ENCODE results near the gene C6orf47. TPM values are rescaled to one million over a fixed set of nuclear protein-coding genes. Genes with fewer than 3 reads are reported as not detected.

The C6orf47 gene
- total and polyA plus RNA-seq, 10 of the 15 experiments (the other 5 are each of a cell fraction or from before 2014, with no cell fraction given): 0.16 to 20.4 (median 17.3) TPM; not detected in 1

DNA sequence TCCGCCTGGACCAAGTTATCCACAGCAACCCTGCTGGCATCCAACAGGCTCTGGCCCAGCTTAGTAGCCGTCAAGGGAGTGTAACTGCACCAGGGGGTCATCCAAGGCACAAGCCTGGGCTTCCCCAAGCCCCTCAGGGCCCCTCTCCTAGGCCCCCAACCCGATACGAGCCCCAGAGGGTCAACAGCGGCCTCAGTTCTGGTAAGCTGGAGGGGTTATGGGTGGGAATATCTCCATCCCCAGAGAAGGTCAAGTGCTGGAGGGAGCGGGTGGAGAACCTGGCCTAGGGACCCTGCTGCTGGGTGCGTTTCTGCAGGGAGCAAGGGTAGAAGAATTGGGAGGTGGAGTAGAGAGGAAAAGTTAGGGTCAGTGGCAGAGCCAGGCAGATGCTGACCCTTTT lies 27.1 kb downstream of the C6orf47 start:
- DNase-seq (ENCODE audit: low read depth, low spot score) (no peak), ATAC-seq (no peak), FAIRE-seq (no peak)
- ChIA-PET CTCF (interaction anchor here (1.1 kb wide), 1 partner anchor 11 kb away, joined by 3 read pairs; no protein-coding TSS in a partner anchor), SMC1A (ENCODE audit: uncharacterized antibody, unreplicated experiment) (interaction anchor here (0.7 kb wide), 1 partner anchor 11 kb away, joined by 3 read pairs; no protein-coding TSS in a partner anchor), RAD21 (ENCODE audit: unreplicated experiment) (no interaction called here), POLR2A (no interaction called here)
- Histone ChIP-seq H3K79me2 (ENCODE audit: control insufficient read depth, insufficient read depth, low read length) (no peaks in the 10 kb centered on the region; the same call in 1 of the 2 replicates), H3K27ac (ENCODE audit: control insufficient read depth, insufficient read depth) (no peak overlapping the region), H2AFZ (ENCODE audit: control insufficient read depth, low read depth, low read length) (no peak overlapping the region), H3K36me3 (ENCODE audit: control insufficient read depth in 2 of 2, insufficient read depth in 2 of 2, low read length in 1 of 2) (peaks cover 57 to 58% of the 10 kb centered on the region in 2 experiments), H3K9ac (ENCODE audit: control insufficient read depth, insufficient read depth, low read length) (no peak overlapping the region), H3K27me3 (replicated peaks in 1 of 2; ENCODE audit: control insufficient read depth in 2 of 2, insufficient read depth in 2 of 2, low read length in 1 of 2) (no peaks in the 10 kb centered on the region), H3K4me1 (ENCODE audit: control insufficient read depth, insufficient read depth, low read length) (no peaks in the 10 kb centered on the region), H4K20me1 (ENCODE audit: control insufficient read depth, insufficient read depth) (no peaks in the 10 kb centered on the region), H3K9me3 (replicated peaks; ENCODE audit: control insufficient read depth, insufficient read depth, low read length) (no peaks in the 10 kb centered on the region), H3K4me2 (ENCODE audit: control insufficient read depth, insufficient read depth) (no peak overlapping the region), H3K4me3 (no peak overlapping the region)
- intact Hi-C loops (cut with micrococcal nuclease; ENCODE audit: unreplicated experiment) (no loop called here), in situ Hi-C loops (cut with MboI) (no loop called here)
- TF ChIP-seq POLR2A (IDR thresholded peaks at IDR 0.05; ENCODE audit: low read depth, low read length): peak; percentile 54
- TF ChIP-seq ZNF207 (IDR thresholded peaks at IDR 0.05; ENCODE audit: borderline replicate concordance): no peak
- no peak for TF ChIP-seq BCL3 (IDR thresholded peaks at IDR 0.05; ENCODE audit: borderline replicate concordance, insufficient read depth, low read depth, low read length, poor library complexity, severe bottlenecking)
- WGBS (ENCODE audit: insufficient coverage, insufficient replicate concordance, low lambda C conversion rate, missing lambda C conversion rate): 78% methylated on average over 7 of the region's 7 CpGs
- no TSS peak for BruUV-seq (replicated peaks)

DNA sequence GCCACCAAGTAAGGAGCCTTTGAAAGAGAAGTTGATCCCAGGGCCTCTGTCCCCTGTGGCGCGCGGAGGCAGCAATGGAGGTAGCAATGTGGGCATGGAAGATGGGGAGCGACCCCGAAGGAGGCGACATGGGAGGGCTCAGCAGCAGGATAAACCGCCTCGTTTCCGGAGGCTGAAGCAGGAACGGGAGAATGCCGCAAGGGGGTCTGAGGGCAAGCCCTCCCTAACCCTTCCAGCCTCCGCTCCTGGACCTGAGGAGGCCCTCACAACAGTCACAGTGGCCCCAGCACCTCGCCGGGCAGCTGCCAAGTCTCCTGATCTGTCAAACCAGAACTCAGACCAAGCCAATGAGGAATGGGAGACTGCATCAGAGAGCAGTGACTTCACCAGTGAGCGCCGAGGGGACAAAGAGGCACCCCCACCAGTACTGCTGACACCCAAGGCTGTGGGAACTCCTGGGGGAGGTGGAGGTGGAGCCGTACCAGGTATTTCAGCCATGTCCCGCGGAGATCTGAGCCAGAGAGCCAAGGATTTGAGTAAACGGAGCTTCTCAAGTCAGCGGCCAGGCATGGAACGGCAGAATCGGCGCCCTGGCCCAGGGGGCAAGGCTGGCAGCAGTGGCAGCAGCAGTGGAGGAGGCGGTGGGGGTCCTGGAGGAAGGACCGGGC lies 28.2 kb downstream of the C6orf47 start:
- FAIRE-seq (no peak), DNase-seq (ENCODE audit: low read depth, low spot score) (no peak), ATAC-seq (no peak)
- H3K4me3 ChIP-seq: no peak overlapping the region
- no peaks in the 10 kb centered on the region for H3K4me1 ChIP-seq (ENCODE audit: control insufficient read depth, insufficient read depth, low read length)
- ChIA-PET POLR2A (no interaction called here), SMC1A (ENCODE audit: uncharacterized antibody, unreplicated experiment) (interaction anchor here (0.7 kb wide), 1 partner anchor 10 kb away, joined by 3 read pairs; no protein-coding TSS in a partner anchor), CTCF (interaction anchor here (1.1 kb wide), 1 partner anchor 10 kb away, joined by 3 read pairs; no protein-coding TSS in a partner anchor), RAD21 (ENCODE audit: unreplicated experiment) (no interaction called here)
- TF ChIP-seq BRCA1 (IDR thresholded peaks at IDR 0.05; ENCODE audit: low read depth, low read length): no peak
- TF ChIP-seq, protein P1, sequence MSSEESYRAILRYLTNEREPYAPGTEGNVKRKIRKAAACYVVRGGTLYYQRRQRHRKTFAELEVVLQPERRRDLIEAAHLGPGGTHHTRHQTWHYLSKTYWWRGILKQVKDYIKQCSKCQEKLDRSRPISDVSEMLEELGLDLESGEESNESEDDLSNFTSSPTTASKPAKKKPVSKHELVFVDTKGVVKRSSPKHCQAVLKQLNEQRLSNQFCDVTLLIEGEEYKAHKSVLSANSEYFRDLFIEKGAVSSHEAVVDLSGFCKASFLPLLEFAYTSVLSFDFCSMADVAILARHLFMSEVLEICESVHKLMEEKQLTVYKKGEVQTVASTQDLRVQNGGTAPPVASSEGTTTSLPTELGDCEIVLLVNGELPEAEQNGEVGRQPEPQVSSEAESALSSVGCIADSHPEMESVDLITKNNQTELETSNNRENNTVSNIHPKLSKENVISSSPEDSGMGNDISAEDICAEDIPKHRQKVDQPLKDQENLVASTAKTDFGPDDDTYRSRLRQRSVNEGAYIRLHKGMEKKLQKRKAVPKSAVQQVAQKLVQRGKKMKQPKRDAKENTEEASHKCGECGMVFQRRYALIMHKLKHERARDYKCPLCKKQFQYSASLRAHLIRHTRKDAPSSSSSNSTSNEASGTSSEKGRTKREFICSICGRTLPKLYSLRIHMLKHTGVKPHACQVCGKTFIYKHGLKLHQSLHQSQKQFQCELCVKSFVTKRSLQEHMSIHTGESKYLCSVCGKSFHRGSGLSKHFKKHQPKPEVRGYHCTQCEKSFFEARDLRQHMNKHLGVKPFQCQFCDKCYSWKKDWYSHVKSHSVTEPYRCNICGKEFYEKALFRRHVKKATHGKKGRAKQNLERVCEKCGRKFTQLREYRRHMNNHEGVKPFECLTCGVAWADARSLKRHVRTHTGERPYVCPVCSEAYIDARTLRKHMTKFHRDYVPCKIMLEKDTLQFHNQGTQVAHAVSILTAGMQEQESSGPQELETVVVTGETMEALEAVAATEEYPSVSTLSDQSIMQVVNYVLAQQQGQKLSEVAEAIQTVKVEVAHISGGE (CRISPR knock-in tag; IDR thresholded peaks at IDR 0.05): no peak
- TF ChIP-seq POLR2AphosphoS5 (IDR thresholded peaks at IDR 0.05; ENCODE audit: low read length): peak; percentile 64; the same call in 1 of the 2 replicates
- peak; percentile 73 for TF ChIP-seq POLR2A (IDR thresholded peaks at IDR 0.05; ENCODE audit: low read depth, low read length)
- no peak for TF ChIP-seq TAF1 (IDR thresholded peaks at IDR 0.05; ENCODE audit: borderline replicate concordance, low read depth, low read length)
- TF ChIP-seq ZZZ3 (IDR thresholded peaks at IDR 0.05; ENCODE audit: control insufficient read depth, insufficient read length, low read depth): no peak
- no peaks in the 10 kb centered on the region; the same call in 1 of the 2 replicates for H3K79me2 ChIP-seq (ENCODE audit: control insufficient read depth, insufficient read depth, low read length)
- peaks cover 55 to 66% of the 10 kb centered on the region in 2 experiments for H3K36me3 ChIP-seq (ENCODE audit: control insufficient read depth in 2 of 2, insufficient read depth in 2 of 2, low read length in 1 of 2)
- H2AFZ ChIP-seq (ENCODE audit: control insufficient read depth, low read depth, low read length): no peak overlapping the region
- intact Hi-C loops (cut with micrococcal nuclease; ENCODE audit: unreplicated experiment) (no loop called here), in situ Hi-C loops (cut with MboI) (no loop called here)
- no peak overlapping the region for H3K4me2 ChIP-seq (ENCODE audit: control insufficient read depth, insufficient read depth)
- no peaks in the 10 kb centered on the region for H4K20me1 ChIP-seq (ENCODE audit: control insufficient read depth, insufficient read depth)
- no peak overlapping the region for H3K27ac ChIP-seq (ENCODE audit: control insufficient read depth, insufficient read depth)
- no TSS peak for BruUV-seq (replicated peaks)
- WGBS (ENCODE audit: insufficient coverage, insufficient replicate concordance, low lambda C conversion rate, missing lambda C conversion rate): 95% methylated on average over 26 of the region's 26 CpGs
- no peak overlapping the region for H3K9ac ChIP-seq (ENCODE audit: control insufficient read depth, insufficient read depth, low read length)
- H3K27me3 ChIP-seq (replicated peaks in 1 of 2; ENCODE audit: control insufficient read depth in 2 of 2, insufficient read depth in 2 of 2, low read length in 1 of 2): no peaks in the 10 kb centered on the region
- H3K9me3 ChIP-seq (replicated peaks; ENCODE audit: control insufficient read depth, insufficient read depth, low read length): no peaks in the 10 kb centered on the region
